GM08714 (cell line): Measurements from ENCODE around the gene NDUFB4.

Experiments
- H3K4me3 ChIP-seq: fragments of 200-500 bp; sonication (Bioruptor generic); 2 replicates; pipeline ENCODE4 v1.5.1; 2014; ENCODE audit warnings: mild to moderate bottlenecking, low read length, inconsistent platforms
- ZNF274 ChIP-seq: IDR thresholded peaks from 2 replicates; pipeline ENCODE4 v1.6.1; 2012; ENCODE audit warnings: mild to moderate bottlenecking, low read depth, low read length

Gene NDUFB4

GRCh38 chr3:120640231-120640630 lies 44.1 kb downstream of the NDUFB4 start:
- no peak for TF ChIP-seq ZNF274
- no peak overlapping the region for H3K4me3 ChIP-seq

DNA sequence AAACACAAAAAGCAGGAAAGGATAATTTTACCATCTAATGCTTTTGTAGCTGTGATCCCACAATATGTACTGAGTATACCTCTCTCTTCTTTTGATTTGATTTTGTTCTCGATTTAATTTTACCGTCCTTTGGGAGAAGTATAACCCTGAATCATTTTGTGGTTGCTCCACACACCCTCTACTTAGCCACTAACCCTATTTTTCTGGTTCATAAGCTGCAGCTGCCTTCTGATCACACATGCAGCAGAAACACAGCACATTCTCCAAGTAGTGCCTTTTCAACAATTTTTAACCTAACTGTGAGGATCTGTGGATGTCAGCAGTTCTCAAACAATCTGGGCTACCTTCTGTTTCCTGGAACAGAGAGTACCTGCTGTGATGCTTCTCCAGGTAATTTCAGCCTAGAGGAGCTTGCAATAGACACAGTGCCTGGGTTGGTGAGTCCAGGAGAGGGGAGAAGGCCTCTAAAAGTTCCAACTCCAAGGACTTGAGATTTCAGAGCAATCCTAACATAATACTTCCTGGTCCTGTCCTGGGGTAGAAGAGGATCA lies 45.6 kb downstream of the NDUFB4 start:
- TF ChIP-seq ZNF274 = no peak

DNA sequence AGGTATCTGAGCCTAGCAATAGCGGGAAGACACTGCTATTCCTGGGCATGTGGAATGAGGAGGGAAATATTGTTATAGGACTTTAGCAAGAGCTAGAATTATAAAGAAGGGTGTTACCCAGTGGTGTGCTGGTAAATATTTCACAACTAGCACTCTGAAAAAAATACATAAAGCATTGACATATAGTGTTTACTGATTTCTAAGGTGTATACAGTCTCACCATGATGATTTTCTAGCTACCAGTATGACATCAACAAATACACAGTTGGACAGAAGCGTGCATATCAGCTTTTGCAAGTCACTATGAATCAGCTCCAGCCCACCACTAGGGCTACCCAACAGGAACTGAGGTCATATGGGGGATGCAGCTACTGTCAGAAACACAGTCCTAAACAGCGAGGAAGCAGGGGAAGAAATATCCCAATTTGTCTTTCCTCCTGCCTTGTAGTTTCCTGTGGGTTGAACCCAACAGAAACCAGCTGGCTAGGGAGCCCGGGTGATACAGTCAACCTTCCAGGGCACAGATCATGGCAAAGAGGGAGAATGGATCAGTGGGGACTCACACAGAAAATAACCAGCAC lies 46.3 kb downstream of the NDUFB4 start:
- H3K4me3 ChIP-seq = no peak overlapping the region
- TF ChIP-seq ZNF274 = no peak

More for the DNA sequence above, 45.6 kb downstream of the NDUFB4 start:
- H3K4me3 ChIP-seq = no peak overlapping the region

DNA sequence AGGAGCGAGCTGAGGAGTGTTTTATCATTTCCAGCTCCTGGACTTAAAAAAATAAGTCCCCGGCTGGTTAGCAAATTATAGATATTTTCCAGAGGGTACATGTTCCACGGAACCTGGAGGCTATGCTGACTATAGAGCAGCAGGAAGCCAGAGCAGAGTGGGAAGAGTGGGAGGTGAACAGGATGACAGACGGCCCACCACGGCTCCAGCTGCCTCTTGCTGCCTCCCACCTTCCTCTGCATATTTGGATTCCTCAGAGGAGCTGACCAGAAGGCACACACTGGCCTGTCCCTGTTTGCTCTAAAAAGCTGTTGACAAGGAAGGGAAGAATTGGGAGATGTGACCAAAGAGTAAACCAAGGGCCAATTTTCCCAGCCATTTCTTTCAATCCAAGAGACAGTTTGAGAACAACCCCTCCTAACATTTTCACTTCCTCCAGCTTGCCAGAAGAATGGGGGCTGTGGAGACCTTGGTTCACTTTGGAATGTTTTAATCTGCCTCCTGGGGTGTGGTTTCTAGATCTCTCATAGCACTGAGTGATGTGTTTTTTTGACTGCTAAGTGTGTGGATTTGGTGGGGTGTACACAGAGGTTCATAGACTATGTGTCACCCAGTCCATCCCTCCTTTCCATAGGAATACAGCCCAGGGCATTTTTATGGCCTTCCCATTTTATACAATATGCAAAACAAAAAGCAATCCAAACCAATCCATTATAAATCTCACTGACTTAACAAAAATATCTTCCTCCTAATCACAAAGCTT lies 49.1 kb downstream of the NDUFB4 start:
- no peak overlapping the region for H3K4me3 ChIP-seq
- TF ChIP-seq ZNF274 = no peak

GRCh38 chr3:120646771-120647432 lies 50.8 kb downstream of the NDUFB4 start:
- no peak overlapping the region for H3K4me3 ChIP-seq
- no peak for TF ChIP-seq ZNF274

- no peak for TF ChIP-seq ZNF274
- no peak overlapping the region for H3K4me3 ChIP-seq
These were observed 52.2 kb downstream of the NDUFB4 start for GRCh38 chr3:120648290-120648689.

- TF ChIP-seq ZNF274 = no peak
- H3K4me3 ChIP-seq = no peak overlapping the region
These were observed 53.7 kb downstream of the NDUFB4 start for GRCh38 chr3:120649830-120650233.

DNA sequence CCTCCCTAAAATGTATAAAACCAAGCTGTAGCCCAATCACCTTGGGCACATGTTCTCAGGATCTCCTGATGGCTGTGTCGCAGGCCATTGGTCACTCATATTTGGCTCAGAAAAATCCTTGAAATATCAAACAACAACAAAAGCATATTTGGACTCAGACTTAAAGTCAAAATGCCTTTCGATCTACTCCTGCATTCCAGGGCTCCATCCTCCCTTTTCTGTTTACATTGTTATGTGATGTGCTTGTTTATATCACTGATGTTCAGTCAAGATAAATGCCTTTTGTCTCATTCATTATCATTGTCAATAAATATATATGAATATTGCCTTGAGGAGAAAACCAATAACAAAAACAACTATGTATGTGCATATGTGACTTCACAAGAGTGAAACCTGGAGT lies 54.2 kb downstream of the NDUFB4 start:
- no peak overlapping the region for H3K4me3 ChIP-seq
- TF ChIP-seq ZNF274 = no peak
